AG08395 (cell line): ENCODE results near the gene HOXA13.
A peak's percentile ranks its signal among the peaks of the same experiment; 100 is the strongest.

Experiments
- DNase-seq: peaks from one replicate; pipeline ENCODE4 v3.0.0; 2012; ENCODE audit warnings: mixed read lengths, low spot score

Gene HOXA13

GRCh38 chr7:27207348-27207985 lies 7.6 kb upstream of the HOXA13 start:
- DNase-seq, result no peak

DNA sequence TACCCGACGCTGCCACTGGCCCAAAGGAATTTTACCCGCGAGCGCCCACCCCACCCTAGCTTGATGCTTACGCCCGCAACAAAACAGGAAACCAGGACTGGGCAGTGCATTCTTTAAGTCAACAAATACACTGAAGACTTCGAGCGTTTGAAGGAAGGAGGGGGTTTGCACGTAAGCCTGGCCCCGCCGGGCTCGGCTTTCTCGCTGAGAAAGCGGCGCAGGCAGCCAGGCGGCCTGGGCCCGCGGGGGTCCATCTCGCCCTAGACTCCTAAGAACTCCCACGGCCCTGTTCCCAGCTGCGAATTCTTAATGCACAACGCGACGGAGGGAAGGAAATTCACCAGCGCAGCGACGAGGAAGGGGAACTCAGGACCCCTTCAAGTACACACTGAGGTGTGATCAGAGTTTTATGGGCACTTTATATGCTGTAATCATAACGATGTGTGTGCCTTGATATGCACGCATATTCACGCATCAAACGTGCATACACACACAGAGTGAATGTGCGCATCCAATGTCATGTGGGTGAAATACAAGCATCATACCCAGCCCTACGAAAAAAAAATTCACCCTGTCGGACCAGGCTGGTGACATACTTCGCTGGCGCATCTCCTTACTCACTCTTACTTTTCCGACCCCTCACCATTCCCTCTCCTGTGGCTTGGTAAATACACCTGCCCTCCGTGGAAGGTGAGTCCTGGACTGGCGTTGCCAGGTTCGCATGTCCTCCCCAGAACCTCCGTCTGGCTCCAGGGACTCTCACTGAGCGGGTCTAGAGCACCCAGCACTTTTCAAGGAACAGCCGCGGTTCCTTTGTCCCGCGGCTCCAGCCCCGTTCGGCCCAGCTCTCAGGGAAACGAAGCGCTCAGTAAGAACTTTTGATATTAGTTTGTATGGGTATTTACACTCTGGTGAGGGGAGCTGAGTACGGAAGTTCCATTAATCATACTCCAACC lies 5.7 kb upstream of the HOXA13 start:
- DNase-seq, result no peak

DNA sequence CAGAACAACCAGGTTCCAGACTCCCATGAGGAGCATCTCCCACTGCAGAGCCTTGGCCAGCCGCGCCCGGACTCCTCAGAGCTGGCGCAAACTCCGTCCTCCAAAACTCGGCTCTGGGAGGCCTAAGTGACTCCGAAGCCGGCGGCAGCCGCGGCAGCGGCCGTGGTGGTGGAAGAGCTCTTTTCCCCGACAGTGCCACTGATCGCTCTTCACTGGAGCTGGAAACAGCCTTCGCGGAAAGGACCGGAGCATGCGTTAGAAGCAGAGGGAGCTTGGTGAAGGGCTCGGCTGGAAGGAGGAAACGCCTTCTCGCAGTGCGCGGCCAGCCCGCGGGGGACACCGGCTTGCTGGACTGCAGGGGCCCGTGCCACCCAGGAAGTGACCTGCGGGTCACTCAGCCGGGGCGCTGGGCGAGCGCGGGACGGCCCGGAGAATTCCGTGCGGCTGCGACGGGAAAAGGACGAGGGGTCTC lies 5.0 kb upstream of the HOXA13 start:
- peak; percentile 53 for DNase-seq

DNA sequence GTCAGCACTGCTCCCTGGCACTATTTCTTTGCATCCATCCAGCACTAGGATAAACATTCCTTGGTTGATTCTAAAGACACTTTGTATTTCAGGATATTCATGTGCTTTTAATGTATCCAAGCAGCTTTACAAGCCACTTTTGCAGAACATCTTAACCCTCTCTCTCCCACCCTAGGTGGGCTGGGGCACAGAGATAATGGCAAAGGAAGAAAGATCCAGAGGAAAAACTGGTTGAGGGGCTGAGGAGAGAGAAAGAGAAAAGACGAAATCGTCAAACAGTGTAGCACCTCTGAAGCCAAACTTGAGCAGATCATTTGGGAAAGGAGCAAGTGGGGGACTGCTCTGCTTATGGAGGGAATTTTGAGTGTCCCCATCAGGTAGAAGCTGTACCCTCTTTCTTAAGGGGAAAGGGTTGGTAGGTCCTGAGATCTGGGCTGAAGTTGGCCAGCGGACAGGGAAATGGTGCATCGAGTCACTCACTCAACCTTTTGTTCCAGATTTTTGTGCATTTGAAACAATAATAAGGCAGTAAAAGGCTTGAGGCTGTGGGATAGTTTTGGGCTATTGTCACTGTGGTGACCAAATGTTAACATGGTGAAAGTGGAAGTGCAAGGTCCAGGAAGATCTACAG lies 4.2 kb upstream of the HOXA13 start:
- no peak for DNase-seq

GRCh38 chr7:27203365-27203953 lies 3.6 kb upstream of the HOXA13 start:
- no peak for DNase-seq

GRCh38 chr7:27202862-27203134 lies 2.9 kb upstream of the HOXA13 start:
- no peak for DNase-seq

DNA sequence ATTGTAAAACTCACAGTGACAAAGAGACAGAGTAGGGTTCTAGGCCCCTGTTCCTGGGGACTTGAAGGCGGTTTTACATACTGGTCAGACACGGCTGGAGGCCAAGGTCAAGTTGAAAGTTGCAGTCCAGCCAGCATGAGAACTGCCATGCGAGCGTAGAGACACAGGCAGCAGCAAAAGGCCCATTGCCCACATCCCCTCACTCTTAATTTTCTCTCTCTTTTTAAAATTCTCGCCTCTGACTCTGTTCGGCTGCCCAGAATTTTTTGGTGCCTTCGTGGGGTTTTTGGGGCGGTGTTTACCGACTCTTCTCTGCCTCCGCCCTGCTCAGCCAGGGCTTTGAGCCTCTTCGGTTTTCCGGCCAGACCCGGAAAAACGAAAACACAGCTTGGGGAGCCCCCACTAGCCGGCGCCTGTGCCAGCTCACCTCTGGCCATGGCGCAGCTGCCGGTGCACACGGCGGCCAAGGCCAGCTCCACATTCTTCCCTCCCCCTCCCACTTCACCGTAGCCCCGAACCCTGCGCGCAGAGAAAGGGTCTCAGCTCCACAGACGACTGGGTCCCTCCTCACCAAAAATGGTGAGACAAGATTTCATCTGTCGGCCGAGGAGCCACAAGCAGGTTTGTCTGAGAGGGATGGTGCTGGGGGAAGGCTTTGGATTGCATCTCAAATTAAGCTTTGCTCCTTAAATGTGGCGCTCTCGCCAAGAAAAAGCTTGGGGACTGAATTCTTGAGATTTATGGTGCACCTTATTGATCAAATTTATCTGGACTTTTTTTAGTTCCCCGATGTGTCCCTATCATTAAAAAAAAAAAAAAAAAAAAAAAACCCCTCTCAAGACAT lies 2.3 kb upstream of the HOXA13 start:
- DNase-seq, result no peak

GRCh38 chr7:27201580-27202017 lies 1.7 kb upstream of the HOXA13 start:
- no peak for DNase-seq

GRCh38 chr7:27200761-27201579 lies 1.1 kb upstream of the HOXA13 start:
- no peak for DNase-seq

GRCh38 chr7:27198871-27199801 lies 755 bp downstream of the HOXA13 start:
- DNase-seq, result no peak

DNA sequence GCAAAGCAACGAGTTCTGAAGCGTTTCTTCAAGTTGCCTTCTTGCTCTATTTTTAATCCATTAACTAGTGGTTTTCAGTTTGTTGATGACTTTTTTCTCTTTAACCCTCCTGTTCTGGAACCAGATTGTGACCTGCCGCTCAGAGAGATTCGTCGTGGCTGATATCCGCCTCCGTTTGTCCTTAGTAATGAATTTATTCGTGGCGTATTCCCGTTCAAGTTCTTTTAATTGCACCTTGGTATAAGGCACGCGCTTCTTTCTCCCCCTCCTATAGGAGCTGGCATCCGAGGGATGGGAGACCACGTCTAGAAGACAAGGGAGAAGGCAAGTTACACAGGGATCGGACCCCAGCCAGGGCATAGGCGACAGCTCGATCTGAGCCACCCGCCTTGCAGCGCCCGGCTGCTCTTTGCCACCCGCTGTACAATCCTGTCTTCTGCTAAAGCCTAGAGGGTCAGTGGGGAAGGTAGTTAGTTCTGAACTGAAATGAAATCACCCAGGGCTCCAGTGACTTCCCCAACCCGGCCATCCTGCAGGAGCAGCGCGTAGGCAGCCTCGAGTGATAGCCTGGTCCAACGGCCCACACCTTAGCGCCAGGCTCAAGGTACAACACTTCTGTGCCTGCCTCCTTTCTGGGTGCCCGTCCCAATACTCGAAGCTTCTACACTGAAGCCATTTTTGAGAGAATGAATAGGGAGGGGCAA lies 1.6 kb downstream of the HOXA13 start:
- DNase-seq, result no peak

DNA sequence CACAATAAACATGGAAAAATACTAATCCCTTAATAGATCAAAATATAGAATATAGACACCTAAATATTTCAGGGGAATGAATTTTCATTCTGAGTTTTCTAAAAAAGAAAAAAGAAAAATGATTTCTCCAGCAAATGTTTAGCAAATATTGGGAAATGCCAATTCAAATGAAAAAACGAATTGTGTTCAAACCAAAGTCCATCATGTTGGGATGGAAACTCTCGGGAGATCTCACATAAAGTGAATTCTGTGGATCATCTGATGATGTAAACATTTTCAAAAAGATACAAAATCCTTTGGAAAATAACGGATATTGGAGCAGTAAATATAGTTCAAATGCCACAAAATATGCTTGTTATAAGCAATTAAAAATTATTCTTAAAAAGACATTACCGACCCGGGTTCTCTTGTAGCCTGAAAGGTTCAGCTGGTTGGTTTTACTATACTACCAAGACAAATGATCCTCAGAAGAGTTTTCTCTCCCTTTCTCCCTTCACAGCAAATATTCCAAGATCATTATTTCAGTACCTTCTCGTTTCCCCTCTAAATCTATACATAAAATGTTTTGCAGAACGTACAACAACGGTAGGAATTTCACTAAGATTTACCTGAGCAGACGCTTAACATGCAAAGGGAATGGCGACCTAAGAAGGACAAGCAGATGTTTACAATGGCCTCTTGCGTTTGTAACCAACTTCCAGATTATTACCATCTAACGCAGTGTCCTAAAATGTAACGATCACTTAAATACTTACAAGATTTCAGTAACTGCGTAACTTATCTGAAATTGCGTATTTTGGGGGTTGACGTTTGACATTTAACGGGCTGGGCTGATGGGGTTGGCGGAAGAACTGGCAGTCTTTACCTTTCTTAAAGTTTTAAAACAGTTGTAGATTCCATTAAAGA lies 2.5 kb downstream of the HOXA13 start:
- DNase-seq, result no peak

GRCh38 chr7:27196287-27196767 lies 3.6 kb downstream of the HOXA13 start:
- peak; percentile 81 for DNase-seq

- DNase-seq, result peak; percentile 6
Measured at GRCh38 chr7:27194686-27195379, 5.1 kb downstream of the HOXA13 start.

DNA sequence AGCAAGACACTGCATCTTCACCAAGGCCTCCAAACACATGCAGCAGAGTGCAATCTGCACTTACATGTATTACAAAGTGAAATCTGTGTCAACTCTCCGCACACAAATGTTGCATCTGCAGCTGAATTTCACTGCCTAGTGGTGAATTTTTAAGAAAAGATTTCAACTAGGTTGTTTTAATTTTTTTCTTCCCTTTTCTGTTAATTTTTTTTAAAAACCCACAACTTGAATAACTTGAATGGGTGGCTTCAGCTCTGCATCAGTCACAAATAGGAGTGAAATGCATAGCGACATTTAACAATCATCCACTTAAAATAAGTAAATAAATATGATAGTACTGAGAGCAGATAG lies 5.9 kb downstream of the HOXA13 start:
- DNase-seq, result no peak

DNA sequence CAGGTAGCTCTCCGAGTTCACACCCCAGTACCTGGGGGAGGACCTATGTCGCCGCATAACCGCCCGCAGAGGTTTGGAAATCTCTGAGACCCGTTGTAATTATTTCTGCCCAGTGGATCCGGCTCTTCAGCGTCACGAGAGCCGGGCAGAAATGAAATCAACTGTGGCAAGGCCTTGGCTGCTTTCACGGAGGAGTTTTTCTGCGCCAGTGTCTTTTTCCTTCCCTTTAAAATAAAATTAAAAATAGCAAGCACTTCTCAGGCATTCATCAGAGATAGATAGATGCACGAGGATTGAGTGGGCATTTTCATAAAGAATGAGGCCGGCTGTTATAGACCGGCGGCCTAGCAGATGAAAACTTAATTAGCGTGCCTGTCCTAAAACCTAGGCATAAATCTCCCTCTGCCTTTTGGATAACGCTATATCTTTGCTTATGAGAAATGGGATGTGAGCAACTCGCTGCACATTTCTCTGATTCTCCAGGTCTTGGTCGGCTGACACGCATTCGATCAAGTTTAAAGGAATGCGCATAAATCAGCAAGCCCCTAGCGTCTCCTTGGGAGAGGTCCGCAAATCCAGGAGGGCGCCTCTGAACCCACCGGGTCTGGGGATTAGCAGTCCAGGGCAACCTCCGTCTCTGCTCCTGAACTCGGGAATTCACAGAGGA lies 6.4 kb downstream of the HOXA13 start:
- no peak for DNase-seq
